Measurements from ENCODE around the gene SAMD4B. TPM values are rescaled to one million over a fixed set of nuclear protein-coding genes. Genes with fewer than 3 reads are reported as not detected.
A peak's percentile ranks its signal among the peaks of the same experiment; 100 is the strongest.

SAMD4B gene
- total RNA-seq, 3 donors from 2014 or later: 57.4 to 65.2 (median 59.7) TPM

DNA sequence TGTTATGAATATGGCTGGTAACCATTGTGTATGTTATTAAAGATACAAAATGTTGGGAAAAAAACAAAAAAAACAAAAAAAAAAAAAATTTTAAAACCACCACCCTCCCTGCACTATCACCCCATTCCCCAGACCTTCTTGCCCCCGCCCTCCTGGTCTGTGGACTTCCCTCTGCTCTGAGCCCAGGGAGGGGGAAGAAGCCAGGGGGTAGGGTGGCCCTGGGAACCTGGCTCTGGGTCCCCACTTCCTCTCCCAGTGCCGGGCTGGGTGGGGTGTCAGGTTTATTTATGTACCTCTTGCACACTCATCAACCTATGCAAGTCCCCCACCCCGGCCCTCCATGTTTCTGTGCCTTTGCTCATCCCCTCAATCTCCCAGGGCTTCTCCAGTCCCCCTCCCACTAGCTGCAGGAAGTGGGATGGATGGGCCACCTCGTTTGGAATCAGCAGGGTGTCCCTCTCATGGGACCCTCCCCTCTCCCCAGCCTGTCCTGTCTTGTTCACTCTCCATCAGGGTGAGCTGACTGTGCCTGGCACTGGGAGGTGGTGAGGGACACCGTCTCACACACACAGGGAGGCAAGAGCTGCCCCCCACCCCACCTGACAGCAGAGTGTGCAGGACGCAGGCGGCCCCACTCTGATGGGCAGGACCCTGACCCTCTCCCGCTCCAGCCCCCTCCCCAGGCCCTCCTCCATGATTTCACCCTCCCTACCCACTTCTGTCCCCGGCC, 42.8 kb downstream of the SAMD4B start:
- intact Hi-C loops (cut with DNase I; ENCODE audit: low total_unique reads): no loop called here
- TF ChIP-seq POLR2A (IDR thresholded peaks at IDR 0.05): no peak
- TF ChIP-seq POLR2AphosphoS5 (IDR thresholded peaks at IDR 0.05): no peak
- TF ChIP-seq CTCF (IDR thresholded peaks at IDR 0.05): no peak
- Histone ChIP-seq H3K9me3 (no peaks in the 10 kb centered on the region), H3K4me3 (no peak overlapping the region), H3K4me1 (peaks cover 3 to 5% of the 10 kb centered on the region in 2 donors), H3K27ac (no peak overlapping the region), H3K36me3 (peaks cover 13% of the 10 kb centered on the region), H3K27me3 (no peaks in the 10 kb centered on the region)
- no peak for DNase-seq (ENCODE audit: low spot score in 2 of 2)

GRCh38 chr19:39385629-39386411, 43.6 kb downstream of the SAMD4B start:
- no peak overlapping the region for H3K4me3 ChIP-seq
- no peak overlapping the region for H3K27ac ChIP-seq
- no peak for TF ChIP-seq CTCF (IDR thresholded peaks at IDR 0.05)
- TF ChIP-seq POLR2AphosphoS5 (IDR thresholded peaks at IDR 0.05): no peak
- no peak for TF ChIP-seq POLR2A (IDR thresholded peaks at IDR 0.05)
- peaks cover 5 to 9% of the 10 kb centered on the region in 2 donors for H3K4me1 ChIP-seq
- H3K9me3 ChIP-seq: no peaks in the 10 kb centered on the region
- no peaks in the 10 kb centered on the region for H3K27me3 ChIP-seq
- intact Hi-C loops (cut with DNase I; ENCODE audit: low total_unique reads): no loop called here
- H3K36me3 ChIP-seq: peaks cover 5% of the 10 kb centered on the region
- no peak for DNase-seq (ENCODE audit: low spot score in 2 of 2)

GRCh38 chr19:39386557-39386956, 44.3 kb downstream of the SAMD4B start:
- no peak overlapping the region for H3K27ac ChIP-seq
- no peaks in the 10 kb centered on the region for H3K36me3 ChIP-seq
- no peak overlapping the region for H3K4me3 ChIP-seq
- DNase-seq (ENCODE audit: low spot score in 2 of 2): no peak
- H3K9me3 ChIP-seq: no peaks in the 10 kb centered on the region
- TF ChIP-seq CTCF (IDR thresholded peaks at IDR 0.05): no peak
- no peak for TF ChIP-seq POLR2A (IDR thresholded peaks at IDR 0.05)
- no peak for TF ChIP-seq POLR2AphosphoS5 (IDR thresholded peaks at IDR 0.05)
- H3K4me1 ChIP-seq: peaks cover 5 to 9% of the 10 kb centered on the region in 2 donors
- intact Hi-C loops (cut with DNase I; ENCODE audit: low total_unique reads): no loop called here
- H3K27me3 ChIP-seq: no peaks in the 10 kb centered on the region

GRCh38 chr19:39388657-39389056, 46.4 kb downstream of the SAMD4B start:
- DNase-seq (ENCODE audit: low spot score in 2 of 2): no peak

More at GRCh38 chr19:39388657-39389056, 46.4 kb downstream of the SAMD4B start:
- Histone ChIP-seq H3K9me3 (no peaks in the 10 kb centered on the region), H3K36me3 (no peaks in the 10 kb centered on the region), H3K4me1 (peaks cover 8 to 15% of the 10 kb centered on the region in 2 donors), H3K4me3 (no peak overlapping the region), H3K27me3 (no peaks in the 10 kb centered on the region), H3K27ac (peak overlapping the region; percentile 11 to 100)
- intact Hi-C loops (cut with DNase I; ENCODE audit: low total_unique reads): no loop called here
- no peak for TF ChIP-seq POLR2A (IDR thresholded peaks at IDR 0.05)
- no peak for TF ChIP-seq POLR2AphosphoS5 (IDR thresholded peaks at IDR 0.05)
- TF ChIP-seq CTCF (IDR thresholded peaks at IDR 0.05): no peak
